Activated CD4-positive, alpha-beta T cell treated with anti-CD3 and anti-CD28 coated beads, Interleukin-10, Interleukin-2, amounts not matched to agents 100 ng/mL and 50 ng/mL, durations not matched to agents 16 hours and 8 hours (primary cell): ENCODE results near the gene ZNF469.

ENCODE experiments used
- DNase-seq: peaks from one replicate; pipeline ENCODE4 v3.0.0-alpha.2; 2020

The ZNF469 gene

DNA sequence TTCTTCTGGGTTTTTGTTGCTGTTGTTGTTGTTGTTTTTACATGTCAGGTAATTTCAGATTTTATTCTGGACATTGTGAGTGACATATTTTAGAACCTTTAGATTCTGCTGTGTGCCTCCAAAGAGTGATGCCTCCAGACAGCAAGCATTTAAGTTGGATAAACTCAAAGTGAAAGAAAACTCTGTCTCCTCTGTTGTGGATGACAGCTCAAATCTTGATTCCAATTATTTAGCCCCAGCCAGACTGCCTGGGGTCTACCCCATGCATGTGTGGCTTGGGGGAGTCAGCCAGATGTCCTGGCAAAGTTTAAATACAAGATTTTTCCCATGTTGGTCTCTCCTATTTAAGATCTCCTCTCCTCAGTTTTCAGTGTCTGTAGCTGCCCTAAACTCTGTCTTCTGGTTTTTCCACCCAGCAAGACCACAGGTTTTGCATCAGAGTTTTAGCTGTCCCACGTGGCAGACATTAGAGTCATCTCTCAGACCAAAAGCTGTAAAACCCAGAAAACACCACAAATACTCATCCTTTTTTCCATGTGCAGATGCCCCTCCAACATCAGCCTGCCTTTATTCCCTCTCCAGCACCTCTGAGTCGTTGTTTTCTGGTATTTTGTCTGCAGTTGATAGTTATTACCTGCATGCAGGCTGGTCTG is 19.4 kb upstream of the ZNF469 start:
- peak; percentile 4 for DNase-seq

DNA sequence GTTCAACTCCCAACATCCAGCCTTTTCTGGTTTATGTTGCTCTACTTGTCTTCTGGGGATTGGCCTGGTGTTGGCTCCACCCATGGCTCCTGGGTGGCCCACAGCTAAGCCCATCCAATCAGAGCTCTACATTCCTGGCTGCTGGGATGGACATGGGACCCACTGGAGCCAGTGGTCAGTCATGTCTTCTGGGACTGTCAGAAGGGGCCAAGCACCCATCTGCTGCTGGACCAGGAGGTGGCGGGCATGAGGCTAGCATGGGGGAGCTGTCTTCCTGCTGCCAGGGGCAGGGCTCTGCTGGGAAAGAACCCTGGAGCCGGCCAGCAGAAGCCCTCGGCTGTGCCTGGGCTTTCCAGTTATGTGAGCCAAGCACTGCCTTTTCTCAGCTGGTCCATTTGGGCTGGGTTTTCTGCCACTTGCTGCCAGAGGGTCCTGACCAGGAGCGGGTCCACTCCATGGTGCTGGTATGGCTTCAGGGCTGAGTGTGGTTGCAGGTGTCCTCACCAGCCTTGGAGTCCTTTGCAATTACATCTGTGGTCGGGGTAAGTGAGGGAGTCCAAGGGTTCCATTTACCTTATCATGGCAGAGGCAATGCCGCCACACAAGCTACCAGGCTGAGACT is 17.4 kb upstream of the ZNF469 start:
- DNase-seq, result no peak

DNA sequence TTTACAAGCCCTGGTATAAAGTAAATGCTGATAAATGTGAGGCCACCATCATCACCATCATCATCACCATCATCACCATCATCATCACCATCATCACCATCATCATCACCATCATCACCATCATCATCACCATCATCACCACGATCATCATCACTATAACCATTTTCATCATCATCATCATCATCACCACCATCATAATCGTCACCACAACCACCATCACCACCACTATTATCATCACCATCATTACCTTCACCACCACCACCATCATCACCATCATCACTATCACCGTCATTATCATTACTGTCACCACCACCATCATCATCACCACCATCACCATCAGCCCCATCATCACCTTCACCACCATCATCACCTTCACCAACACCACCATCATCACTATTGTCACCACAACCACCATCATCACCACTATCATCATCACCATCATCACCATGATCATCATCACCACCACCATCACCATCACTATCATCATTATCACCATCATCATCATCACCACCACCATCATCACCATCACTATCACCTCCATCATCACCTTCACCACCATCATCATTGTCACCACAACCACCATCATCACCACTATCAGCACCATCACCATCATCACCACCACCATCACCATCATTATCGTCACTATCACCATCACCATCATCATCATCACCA is 16.6 kb upstream of the ZNF469 start:
- no peak for DNase-seq

DNA sequence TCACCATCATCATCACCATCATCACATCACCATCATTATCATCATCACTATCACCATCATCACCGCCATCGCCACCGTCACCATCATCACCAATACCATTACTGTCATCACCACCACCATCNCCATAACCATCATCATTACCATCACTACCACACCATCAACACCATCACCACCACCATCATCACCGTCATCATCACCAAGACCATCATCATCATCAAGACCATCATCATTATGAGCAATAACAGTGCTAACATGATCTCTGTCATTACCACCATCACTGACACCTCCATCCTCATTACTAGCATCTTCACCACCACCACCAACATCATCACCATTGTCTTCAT is 16.1 kb upstream of the ZNF469 start:
- DNase-seq, result no peak

DNA sequence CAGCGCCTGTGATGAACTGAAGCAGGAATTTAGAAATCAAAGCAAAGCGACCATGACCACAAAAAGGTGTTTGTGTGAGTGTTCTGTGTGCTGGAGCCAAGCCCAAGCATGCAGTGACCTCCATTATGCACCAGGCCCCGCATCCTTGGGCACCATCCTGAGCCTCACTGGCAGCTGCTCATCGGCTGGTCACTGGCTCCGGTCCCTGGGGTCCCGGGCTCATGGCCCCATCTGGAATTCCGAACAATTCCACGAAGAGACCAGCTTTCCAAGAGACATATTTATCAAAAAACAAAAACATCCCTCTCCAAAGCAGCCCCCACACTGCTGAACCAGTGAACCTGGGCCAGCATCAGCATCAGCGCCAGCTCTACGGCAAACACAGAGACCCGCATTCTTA is 15.2 kb upstream of the ZNF469 start:
- no peak for DNase-seq

DNA sequence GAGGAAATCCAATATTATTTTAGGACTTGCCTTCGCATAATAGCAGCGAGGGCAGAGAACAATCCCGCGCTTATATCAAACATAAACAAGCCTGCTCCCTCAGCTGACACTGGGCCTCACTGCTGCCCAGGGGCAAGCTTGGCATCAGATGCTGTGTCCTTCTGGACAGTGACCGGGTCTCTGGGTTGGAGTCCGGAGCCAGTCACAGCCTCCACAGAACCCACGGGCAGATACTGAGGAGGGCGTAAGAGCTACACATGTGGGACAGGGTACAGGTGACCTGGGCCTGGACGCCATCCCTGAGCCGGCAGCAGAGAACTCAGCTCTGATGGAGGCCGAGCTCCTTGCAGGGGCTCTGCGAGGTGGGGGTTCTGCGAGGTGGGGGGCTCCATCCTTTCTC is 14.7 kb upstream of the ZNF469 start:
- no peak for DNase-seq

DNA sequence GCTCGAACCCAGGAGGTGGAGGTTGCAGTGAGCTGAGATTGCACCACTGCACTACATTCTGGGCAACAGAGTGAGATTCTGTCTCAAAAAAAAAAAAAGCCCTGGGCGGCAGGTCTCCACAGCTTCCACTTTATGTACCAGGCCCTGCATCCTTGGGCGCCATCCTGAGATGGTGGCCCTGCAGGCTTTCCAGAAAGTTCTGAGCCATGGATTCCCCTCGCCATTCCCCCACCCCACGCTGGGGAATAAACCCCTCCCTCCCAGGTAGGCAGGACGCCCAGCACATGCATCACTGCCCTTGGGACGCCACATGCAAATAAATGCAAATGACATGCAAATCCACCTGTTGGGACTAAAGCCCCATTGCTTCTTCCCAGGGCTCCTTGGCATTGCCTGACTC is 13.8 kb upstream of the ZNF469 start:
- no peak for DNase-seq

DNA sequence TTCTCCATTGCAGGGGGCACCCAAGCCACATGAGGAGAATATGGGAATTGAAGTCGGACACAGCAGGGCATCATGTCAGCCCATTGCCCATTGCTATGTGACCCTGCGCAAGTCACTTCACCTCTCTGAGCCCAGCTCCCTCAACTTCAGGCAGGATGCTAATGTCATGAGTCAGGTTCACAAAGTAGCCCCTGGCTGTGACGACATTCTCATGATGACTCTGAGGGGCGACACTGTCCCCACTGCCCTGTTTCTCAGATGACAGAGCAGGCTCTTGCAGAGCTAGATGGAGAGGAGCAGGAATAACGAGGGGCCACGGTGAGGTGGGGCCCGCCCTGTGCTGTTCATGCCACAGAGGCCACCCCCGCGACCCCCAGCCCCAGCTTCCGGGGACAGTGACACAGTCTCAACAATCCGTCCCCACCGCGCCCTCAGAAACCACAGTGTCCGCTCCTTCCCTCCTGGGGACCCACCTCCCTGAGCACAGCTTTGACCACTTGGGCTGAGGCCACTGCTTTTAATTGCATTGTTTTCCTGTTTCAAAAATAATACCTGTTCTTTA is 13.2 kb upstream of the ZNF469 start:
- no peak for DNase-seq

DNA sequence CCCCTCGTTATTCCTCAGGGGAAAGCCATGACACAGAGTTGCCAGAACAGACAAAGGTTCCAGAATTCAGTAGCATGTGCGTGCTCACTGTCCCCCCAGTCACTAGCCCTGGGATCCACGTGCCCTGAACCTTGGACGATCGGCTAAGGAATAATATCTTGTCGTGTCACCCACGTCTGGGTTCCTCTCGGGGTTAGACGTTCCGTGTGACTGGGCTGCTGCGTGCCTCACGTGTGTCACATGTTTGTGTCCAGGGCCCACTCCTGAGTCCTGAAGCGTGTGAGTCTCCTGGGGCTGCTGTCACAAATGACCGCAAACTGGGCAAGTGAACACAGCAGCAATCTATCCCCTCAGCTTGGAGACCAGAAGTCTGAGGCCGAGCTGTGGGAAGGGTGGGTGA is 12.4 kb upstream of the ZNF469 start:
- no peak for DNase-seq

DNA sequence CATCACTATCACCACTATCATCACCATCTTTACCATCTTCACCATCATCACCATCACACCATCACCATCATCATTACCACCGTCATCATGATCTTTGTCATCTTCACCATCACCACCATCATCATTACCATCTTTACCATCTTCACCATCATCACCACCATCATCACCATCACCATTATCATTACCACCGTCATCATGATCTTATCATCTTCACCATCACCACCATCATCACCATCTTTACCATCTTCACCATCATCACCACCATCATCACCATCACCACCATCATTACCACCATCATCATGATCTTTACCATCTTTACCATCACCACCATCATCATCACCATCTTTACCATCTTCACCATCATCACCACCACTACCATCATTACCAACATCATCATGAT is 10.2 kb upstream of the ZNF469 start:
- DNase-seq, result no peak

DNA sequence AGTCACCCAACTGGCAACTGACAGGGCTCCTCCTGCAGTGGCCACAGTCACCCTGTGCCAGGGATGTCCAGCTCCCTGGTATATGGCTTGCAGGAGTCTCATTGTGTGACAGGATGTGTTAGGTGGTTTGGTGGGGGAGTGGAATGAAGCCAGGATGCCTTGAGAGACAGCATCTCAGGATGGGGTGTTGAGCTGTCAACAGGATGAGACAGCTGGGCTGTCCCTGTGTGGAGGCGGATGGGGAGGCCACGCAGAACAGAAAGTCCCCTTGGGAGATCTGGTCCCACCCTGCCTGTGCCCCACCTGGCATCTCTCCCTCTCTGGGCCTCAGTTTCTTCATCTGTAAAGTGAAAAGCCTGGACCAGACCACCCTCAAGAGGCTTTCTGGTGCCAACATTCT is 9.5 kb upstream of the ZNF469 start:
- DNase-seq, result no peak

DNA sequence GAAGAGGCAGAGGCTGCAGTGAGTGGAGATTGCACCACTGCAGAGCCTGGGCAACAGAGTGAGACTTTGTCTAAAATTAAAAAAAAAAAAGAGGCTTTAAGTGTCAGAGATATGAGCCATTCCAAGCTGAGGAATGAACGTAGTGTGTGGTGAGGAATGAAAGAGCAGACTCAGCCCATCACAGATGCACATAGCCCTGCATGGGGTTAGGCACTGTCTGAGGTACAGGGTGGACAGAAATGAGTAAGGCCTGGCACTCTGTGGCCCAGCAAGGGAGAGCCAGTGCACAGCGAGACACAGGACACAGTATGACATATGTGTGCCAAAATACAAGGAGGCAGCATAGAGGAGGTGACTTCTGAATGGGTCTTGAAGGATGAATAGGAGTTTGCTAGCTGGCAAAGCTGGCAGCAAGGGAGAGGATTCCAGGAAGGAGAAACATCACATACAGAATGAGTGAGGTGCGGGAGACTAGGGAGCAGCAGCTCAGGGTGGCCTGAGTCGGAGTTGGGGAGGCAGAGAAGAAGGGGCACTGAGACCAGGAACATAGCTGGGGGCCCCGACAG is 8.7 kb upstream of the ZNF469 start:
- no peak for DNase-seq

DNA sequence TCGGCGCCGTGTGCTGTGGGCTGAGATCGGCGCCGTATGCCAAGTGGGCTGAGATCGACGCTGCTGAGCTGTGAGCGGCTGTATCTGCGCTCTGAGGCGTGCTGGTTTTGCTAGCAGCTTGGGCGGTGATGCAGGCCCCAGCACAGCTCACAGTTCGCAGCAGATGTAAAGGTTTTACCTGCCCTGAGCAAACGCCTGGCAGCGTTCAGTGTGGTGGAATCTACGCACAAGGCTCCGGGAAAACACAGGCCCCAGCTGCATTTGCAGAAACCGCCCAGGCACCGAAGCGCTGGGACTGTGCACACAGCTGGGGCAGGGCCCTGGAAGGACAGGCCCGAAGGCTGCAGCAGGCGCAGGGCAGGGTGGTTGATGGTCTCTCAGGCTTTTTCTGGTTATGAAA is 8.0 kb upstream of the ZNF469 start:
- no peak for DNase-seq

DNA sequence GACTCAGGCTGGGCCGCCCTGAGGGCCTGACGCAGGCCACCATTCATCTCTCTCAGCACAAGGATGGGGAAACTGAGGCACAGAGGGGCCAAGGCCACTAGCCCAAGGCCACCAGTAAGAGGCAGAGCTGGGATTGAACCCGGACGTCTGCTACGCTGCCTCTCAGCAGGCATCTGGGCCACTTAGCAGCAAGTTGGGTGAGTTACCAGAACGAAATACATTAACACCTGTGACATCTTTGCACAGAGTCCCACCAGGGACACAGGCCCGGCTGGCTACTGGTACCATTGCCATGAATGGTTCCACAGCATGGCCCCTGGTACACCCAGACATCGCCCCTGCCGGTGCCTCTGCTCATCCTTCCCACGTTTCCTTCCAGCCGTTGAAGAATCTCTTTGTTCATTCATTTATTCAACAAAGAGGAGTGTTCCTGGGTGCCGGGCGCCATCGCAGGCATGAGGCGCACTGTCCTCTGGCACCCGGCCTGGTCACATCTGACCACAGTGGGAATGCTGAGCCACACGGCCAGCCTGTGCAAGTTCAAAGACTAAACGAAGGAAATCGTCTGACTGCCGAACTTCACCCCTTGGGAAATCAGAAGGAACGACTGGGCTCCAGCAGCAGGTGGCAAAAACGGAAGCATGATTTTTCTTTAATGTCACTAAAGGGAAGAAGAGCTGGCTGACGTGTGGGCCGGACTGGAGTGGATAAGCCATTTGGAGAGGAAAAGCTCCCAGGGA is 7.4 kb upstream of the ZNF469 start:
- DNase-seq, result no peak

DNA sequence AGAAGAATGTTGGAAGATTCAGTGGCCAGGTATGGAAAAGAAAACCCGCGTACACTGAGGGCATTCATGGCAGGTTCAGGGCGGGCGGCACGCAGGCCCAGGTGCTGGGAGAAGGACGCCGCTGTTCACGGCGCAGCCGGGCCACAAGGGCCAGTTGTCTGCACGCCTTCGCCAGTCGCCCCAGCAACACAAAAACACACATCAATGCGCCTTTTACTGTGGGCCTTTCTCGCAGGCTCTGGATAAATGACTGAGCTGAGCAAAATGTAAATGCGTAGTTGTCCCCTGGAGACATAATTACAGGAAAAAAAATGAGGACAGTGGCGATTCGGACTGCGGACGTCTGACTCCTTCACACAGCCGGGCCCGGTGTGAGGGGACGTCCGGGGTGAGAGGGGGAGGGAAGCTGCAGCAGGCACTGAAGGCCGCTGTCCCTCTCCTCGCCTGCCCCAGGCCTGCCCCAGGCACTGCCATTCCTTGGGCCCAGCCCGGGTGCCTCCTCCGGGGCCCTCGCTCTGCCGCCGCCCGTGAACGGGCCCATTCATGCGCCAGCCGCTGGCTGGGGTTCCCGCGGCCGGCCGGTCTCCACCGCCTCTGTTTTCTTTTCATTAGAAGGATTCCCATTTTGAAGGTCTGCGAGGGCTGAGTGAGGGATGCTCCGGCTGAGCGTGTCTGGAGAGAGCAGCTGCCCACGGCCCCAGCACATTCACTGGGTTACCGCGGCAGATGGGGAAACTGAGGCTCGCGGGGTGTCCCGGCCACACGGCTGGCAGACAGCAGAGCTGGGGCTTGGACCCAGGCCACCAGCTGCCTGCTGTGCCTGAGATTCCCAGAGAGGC is 6.5 kb upstream of the ZNF469 start:
- DNase-seq, result no peak

DNA sequence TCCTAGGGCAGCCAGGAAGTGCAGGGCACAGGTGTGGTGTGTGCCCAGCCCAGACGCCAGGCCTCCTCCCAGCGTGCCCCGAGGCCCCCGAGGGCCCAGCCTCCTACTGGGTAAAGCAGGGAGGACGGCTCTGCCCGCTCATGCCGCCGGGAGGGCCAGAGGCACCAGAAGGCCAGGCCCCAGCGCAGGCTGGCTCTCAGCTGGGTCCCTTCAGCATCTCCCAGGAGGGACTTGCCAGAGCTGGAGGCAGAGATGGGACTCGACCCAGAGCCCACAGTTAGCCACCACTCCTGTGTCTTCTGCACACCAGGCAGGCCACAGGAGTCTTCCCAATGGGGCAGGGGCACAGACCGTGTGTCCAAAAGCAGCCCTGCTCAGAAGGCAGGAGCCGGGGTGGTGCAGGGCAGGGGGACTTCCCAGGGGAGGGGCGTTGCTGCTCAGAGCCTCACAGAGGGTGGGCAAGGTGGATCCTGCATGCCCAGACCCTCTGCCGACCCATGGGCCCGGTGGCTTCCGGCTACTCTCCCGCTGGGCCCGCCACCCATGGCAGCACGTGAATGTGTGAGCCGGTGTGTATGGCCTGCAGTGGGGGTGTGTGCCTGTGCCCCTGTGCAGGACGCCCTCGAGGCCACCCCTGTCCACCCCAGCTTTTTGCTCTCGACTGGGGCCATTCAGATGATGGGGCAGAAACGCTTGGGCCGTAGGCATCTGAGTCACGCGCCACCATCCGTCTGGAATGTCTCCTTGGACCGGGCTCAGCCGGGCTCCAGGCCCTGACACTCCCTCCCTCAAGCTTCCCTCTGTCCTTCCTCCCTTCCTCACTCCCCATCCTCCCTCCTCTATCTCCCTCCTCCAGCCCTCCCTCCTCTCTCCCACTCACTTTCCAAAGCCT is 5.7 kb upstream of the ZNF469 start:
- no peak for DNase-seq

DNA sequence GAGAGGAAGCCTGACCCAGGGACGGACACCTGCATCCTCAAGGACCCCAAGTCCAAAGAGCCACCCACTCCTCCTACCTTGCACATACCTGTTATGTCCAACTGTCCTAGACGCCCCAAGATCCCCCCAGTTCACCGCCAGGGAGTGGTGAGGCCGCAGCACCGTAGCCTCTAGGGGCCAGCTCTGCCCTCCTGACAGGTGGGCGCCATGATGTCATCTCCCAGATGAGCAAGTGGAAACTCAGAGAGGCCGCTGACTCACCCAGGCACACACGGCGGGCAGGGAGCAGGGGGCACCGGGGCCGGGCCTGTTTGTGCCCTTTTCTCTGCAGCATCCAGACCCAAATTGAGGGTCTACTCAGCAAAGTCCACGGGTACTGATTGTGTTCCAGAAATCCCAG is 4.8 kb upstream of the ZNF469 start:
- no peak for DNase-seq

DNA sequence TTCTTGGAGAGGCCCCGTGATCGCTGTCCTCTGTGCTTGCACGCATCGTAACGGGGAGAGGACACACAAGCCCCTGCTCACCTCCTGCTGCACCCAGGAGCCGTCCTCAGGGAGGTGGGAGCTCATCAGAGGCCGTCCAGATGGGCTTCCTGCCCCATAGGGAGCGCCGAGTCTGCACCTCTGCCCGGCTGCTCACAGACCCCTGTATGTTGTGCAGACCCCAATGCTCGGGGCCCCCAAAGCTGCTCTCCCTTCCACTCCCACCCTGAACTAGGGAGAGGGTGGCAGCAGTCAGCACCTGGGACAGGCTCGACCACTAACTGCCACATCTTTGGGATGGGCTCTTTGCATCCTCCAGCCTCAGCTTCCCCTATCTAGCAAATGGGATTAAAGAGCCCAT is 4.4 kb upstream of the ZNF469 start:
- DNase-seq, result no peak

DNA sequence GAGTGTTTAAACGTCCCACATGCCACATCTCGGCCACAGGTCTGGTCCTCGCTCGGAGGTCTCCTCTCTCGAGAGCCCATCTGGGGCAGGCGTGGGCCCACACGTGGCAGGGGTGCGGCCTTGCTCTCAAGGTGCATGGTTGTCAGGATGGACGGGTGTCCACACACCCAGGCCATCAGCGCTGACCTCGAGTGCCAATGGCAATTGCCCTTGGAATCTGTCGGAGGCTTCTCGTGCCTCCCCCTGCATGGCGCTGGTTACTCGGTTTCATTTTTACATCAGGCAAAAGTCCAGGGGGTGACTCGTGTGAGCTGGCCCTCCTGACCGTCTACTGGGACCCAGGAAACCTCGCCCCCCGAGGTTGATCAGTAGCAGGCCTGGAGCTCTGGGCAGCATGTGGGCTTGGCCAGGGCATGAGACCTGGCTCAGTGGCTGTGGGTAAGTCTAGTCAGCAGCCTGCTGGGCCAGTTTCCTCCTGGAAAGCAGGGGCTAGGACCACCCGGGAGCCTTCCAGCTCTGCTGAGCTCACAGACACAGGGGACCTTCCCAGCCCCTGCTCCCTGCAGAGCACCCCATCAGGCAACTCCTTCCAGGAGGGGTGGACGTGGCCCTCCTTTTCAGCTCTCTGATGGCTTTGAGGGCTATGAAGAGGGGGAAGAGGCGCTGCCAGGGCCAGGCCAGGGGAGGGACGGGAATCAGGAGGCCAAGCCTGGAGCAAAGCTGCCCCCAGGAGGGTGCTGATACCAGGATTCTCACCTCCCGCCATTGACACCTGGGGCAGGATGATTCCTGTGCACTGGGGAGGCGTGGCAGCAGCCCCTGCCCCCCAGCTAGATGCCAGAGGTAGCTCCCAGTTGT is 3.7 kb upstream of the ZNF469 start:
- DNase-seq, result no peak

DNA sequence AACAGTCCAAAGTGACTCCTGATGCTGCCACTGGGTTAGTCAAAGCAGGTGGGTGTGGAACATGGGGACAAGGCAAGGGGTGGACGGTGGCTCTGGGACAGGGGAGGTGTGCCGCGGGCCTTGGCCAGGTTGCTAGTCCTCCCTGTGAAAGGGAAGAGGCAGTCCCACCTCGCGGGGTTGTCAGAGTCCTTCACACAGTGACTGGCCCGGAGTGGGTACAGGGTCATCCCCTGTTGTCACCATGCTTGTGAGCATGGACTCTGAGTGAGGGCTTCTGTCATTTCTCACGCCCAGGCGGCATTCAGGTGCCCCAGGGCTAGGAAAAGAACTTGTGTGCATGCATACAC is 3.1 kb upstream of the ZNF469 start:
- no peak for DNase-seq

DNA sequence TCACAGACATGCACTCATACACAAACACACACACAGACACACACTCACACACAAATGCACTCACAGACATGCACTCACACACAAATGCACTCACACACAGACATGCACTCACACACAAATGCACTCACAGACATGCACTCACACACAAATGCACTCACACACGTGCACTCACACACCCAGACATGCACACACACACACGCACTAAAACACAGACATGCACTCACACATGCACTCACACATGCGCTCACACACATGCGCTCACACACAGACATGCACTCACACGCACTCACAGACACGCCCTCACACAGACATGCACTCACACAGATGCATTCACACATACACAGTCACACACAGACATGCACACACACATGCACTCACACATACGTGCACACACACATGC is 2.7 kb upstream of the ZNF469 start:
- DNase-seq, result no peak
